HepG2 (cell line): ENCODE measurements around the gene FAM98A. TPM values are rescaled to one million over a fixed set of nuclear protein-coding genes. Genes with fewer than 3 reads are reported as not detected.

Experiments
- ARID2 ChIP-seq: sonication (generic); formaldehyde crosslinking; IDR thresholded peaks from 2 replicates; pipeline ENCODE4 v1.8.1; 2022; ENCODE audit warnings: mild to moderate bottlenecking, missing genetic modification reagents, borderline replicate concordance
- CCDC6 ChIP-seq: sonication (generic); formaldehyde crosslinking; IDR thresholded peaks from 2 replicates; pipeline ENCODE4 v1.8.1; 2022; ENCODE audit warnings: mild to moderate bottlenecking, missing genetic modification reagents, moderate library complexity
- FOXC1 ChIP-seq: sonication (generic); formaldehyde crosslinking; IDR thresholded peaks from 2 replicates; pipeline ENCODE4 v1.8.0; 2022; ENCODE audit warnings: mild to moderate bottlenecking, missing genetic modification reagents, borderline replicate concordance
- FOXK1 ChIP-seq: sonication (generic); formaldehyde crosslinking; IDR thresholded peaks from 2 replicates; pipeline ENCODE4 v1.4.0; 2020; ENCODE audit warnings: low read depth, missing genetic modification reagents, borderline replicate concordance
- FOXO1 ChIP-seq: sonication (generic); formaldehyde crosslinking; IDR thresholded peaks from 2 replicates; pipeline ENCODE4 v1.4.0; 2020; ENCODE audit warnings: missing genetic modification reagents
- GPN1 ChIP-seq: sonication (generic); formaldehyde crosslinking; IDR thresholded peaks from 2 replicates; pipeline ENCODE4 v1.5.1; 2020; ENCODE audit warnings: missing genetic modification reagents, borderline replicate concordance
- PRPF4 ChIP-seq: fragments of 200-400 bp; formaldehyde crosslinking; IDR thresholded peaks from 2 replicates; pipeline ENCODE4 v1.6.1; 2016; ENCODE audit warnings: low read length, low read depth; ENCODE audit not compliant: poor library complexity, severe bottlenecking
- PTBP1 ChIP-seq: fragments of 200-400 bp; formaldehyde crosslinking; IDR thresholded peaks from 2 replicates; pipeline ENCODE4 v1.6.1; 2018; ENCODE audit warnings: low read length, low read depth; ENCODE audit not compliant: poor library complexity, severe bottlenecking
- SMAD3 ChIP-seq: sonication (generic); formaldehyde crosslinking; IDR thresholded peaks from 2 replicates; pipeline ENCODE4 v1.4.0; 2020; ENCODE audit warnings: missing genetic modification reagents
- TCF12 ChIP-seq, 2 experiments: fragments of 450-650 bp in 1 of 2; sonication (generic) in 1 of 2; formaldehyde crosslinking in 1 of 2; IDR thresholded peaks; 2 replicates each; pipeline versions ENCODE4 v1.6.1 to v1.8.0; 2017 to 2022; ENCODE audit warnings: antibody characterized with exemption in 1 of 2, mild to moderate bottlenecking in 1 of 2, missing genetic modification reagents in 1 of 2, moderate library complexity in 1 of 2
- ZBTB1 ChIP-seq: sonication (generic); formaldehyde crosslinking; IDR thresholded peaks from 2 replicates; pipeline ENCODE4 v1.4.0; 2020; ENCODE audit warnings: missing genetic modification reagents, borderline replicate concordance
- ZMYM3 ChIP-seq: sonication (generic); formaldehyde crosslinking; IDR thresholded peaks from 2 replicates; pipeline ENCODE4 v1.5.1; 2020; ENCODE audit warnings: mild to moderate bottlenecking, missing genetic modification reagents
- ZNF230 ChIP-seq: sonication (generic); formaldehyde crosslinking; IDR thresholded peaks from 2 replicates; pipeline ENCODE4 v1.4.0; 2020; ENCODE audit warnings: mild to moderate bottlenecking, missing genetic modification reagents
- ZNF263 ChIP-seq: sonication (generic); formaldehyde crosslinking; IDR thresholded peaks from 2 replicates; pipeline ENCODE4 v1.4.0; 2020; ENCODE audit warnings: missing genetic modification reagents
- ZNF276 ChIP-seq: sonication (generic); formaldehyde crosslinking; IDR thresholded peaks from 2 replicates; pipeline ENCODE4 v1.4.0; 2020; ENCODE audit warnings: mild to moderate bottlenecking, low read depth, missing genetic modification reagents
- ZNF558 ChIP-seq: sonication (generic); formaldehyde crosslinking; IDR thresholded peaks from 2 replicates; pipeline ENCODE4 v1.9.0; 2022; ENCODE audit warnings: mild to moderate bottlenecking, missing genetic modification reagents, borderline replicate concordance
- ZNF724P ChIP-seq: sonication (generic); formaldehyde crosslinking; IDR thresholded peaks from 2 replicates; pipeline ENCODE4 v1.8.0; 2022; ENCODE audit warnings: missing genetic modification reagents, borderline replicate concordance
- ZNF761 ChIP-seq: sonication (generic); formaldehyde crosslinking; conservative IDR thresholded peaks from 2 replicates; pipeline ENCODE4 v1.4.0; 2020; ENCODE audit warnings: mild to moderate bottlenecking, missing genetic modification reagents
- ZNF768 ChIP-seq: sonication (generic); formaldehyde crosslinking; IDR thresholded peaks from 2 replicates; pipeline ENCODE4 v1.4.0; 2020; ENCODE audit warnings: missing genetic modification reagents
- ZNF775 ChIP-seq: sonication (generic); formaldehyde crosslinking; IDR thresholded peaks from 2 replicates; pipeline ENCODE4 v1.4.0; 2020; ENCODE audit warnings: missing genetic modification reagents, mild to moderate bottlenecking, moderate library complexity, borderline replicate concordance
- polyA plus RNA-seq, 8 experiments: library from polyadenylated mRNA; depleted of rRNA in 3 of 8; stranded (reverse) in 7 of 8; unstranded in 1 of 8; fragments of >200 nt; fragmentation: Illumina TruSeq in 4 of 8; extraction: Trizol in 4 of 8; gene quantifications; 2 replicates each; pipeline versions ENCODE4 v1.2.1 to v1.2.3, GENCODE V29; 2011 to 2016; ENCODE audit warnings: low read depth in 4 of 8, missing spikeins in 1 of 8, mixed read lengths in 1 of 8; ENCODE audit not compliant: insufficient read depth in 1 of 8
- total RNA-seq, 5 experiments: library from RNA; depleted of rRNA; stranded (reverse); fragments of >200 nt; fragmentation: Illumina TruSeq; extraction: Trizol; gene quantifications; 2 replicates each; pipeline ENCODE4 v1.2.3, GENCODE V29; 2016; ENCODE audit warnings: low read depth in 1 of 5
- TF ChIP-seq, protein P1 (sequence below): sonication (generic); formaldehyde crosslinking; IDR thresholded peaks from 2 replicates; pipeline ENCODE4 v1.5.0; 2020; ENCODE audit warnings: mild to moderate bottlenecking, missing genetic modification reagents, borderline replicate concordance
- TF ChIP-seq, protein P2 (sequence below): sonication (generic); formaldehyde crosslinking; IDR thresholded peaks from 2 replicates; pipeline ENCODE4 v1.4.0; 2020; ENCODE audit warnings: missing genetic modification reagents, mild to moderate bottlenecking, borderline replicate concordance

The FAM98A gene
- total and polyA plus RNA-seq, 2 of the 13 experiments (the other 11 are each of a cell fraction or from before 2014, with no cell fraction given) = 44.0 to 61.4 TPM

- TF ChIP-seq SMAD3 (CRISPR knock-in tag) = no peak
- TF ChIP-seq, protein P1, sequence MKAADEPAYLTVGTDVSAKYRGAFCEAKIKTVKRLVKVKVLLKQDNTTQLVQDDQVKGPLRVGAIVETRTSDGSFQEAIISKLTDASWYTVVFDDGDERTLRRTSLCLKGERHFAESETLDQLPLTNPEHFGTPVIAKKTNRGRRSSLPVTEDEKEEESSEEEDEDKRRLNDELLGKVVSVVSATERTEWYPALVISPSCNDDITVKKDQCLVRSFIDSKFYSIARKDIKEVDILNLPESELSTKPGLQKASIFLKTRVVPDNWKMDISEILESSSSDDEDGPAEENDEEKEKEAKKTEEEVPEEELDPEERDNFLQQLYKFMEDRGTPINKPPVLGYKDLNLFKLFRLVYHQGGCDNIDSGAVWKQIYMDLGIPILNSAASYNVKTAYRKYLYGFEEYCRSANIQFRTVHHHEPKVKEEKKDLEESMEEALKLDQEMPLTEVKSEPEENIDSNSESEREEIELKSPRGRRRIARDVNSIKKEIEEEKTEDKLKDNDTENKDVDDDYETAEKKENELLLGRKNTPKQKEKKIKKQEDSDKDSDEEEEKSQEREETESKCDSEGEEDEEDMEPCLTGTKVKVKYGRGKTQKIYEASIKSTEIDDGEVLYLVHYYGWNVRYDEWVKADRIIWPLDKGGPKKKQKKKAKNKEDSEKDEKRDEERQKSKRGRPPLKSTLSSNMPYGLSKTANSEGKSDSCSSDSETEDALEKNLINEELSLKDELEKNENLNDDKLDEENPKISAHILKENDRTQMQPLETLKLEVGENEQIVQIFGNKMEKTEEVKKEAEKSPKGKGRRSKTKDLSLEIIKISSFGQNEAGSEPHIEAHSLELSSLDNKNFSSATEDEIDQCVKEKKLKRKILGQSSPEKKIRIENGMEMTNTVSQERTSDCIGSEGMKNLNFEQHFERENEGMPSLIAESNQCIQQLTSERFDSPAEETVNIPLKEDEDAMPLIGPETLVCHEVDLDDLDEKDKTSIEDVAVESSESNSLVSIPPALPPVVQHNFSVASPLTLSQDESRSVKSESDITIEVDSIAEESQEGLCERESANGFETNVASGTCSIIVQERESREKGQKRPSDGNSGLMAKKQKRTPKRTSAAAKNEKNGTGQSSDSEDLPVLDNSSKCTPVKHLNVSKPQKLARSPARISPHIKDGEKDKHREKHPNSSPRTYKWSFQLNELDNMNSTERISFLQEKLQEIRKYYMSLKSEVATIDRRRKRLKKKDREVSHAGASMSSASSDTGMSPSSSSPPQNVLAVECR (CRISPR knock-in tag) = peak; percentile 82
- TF ChIP-seq ZNF263 (CRISPR knock-in tag) = peak; percentile 65; the same call in 1 of the 2 replicates
- 0 out of 2 replicates have a peak, but pooled peaks have one; percentile 28 for TF ChIP-seq ZBTB1 (CRISPR knock-in tag)
- no peak for TF ChIP-seq TCF12 (IDR thresholded peaks at IDR 0.05)
- TF ChIP-seq TCF12 (CRISPR knock-in tag; IDR thresholded peaks at IDR 0.05) = 0 out of 2 replicates have a peak, but pooled peaks have one; percentile 48
- no peak for TF ChIP-seq GPN1 (CRISPR knock-in tag)
- TF ChIP-seq PTBP1 = no peak
- peak; percentile 1; the same call in 1 of the 2 replicates for TF ChIP-seq FOXK1 (CRISPR knock-in tag)
- TF ChIP-seq ZNF558 (CRISPR knock-in tag) = no peak
- TF ChIP-seq ZNF775 (CRISPR knock-in tag) = peak; percentile 84; the same call in 1 of the 2 replicates
- TF ChIP-seq ZNF230 = peak; percentile 77; the same call in 1 of the 2 replicates
- 0 out of 2 replicates have a peak, but pooled peaks have one; percentile 59 for TF ChIP-seq ARID2 (CRISPR knock-in tag)
- TF ChIP-seq ZMYM3 (CRISPR knock-in tag) = no peak
- TF ChIP-seq CCDC6 (CRISPR knock-in tag) = peak; percentile 48; the same call in 1 of the 2 replicates
- 0 out of 2 replicates have a peak, but pooled peaks have one; percentile 87 for TF ChIP-seq ZNF761
- TF ChIP-seq ZNF724P (CRISPR knock-in tag) = no peak; the same call in 1 of the 2 replicates
- TF ChIP-seq PRPF4 = no peak
- TF ChIP-seq FOXC1 = 0 out of 2 replicates have a peak, but pooled peaks have one; percentile 2
- 0 out of 2 replicates have a peak, but pooled peaks have one; percentile 6 for TF ChIP-seq FOXO1 (CRISPR knock-in tag)
- TF ChIP-seq ZNF768 (CRISPR knock-in tag) = 0 out of 2 replicates have a peak, but pooled peaks have one; percentile 8
- TF ChIP-seq ZNF276 (CRISPR knock-in tag) = no peak; the same call in 1 of the 2 replicates
- TF ChIP-seq, protein P2, sequence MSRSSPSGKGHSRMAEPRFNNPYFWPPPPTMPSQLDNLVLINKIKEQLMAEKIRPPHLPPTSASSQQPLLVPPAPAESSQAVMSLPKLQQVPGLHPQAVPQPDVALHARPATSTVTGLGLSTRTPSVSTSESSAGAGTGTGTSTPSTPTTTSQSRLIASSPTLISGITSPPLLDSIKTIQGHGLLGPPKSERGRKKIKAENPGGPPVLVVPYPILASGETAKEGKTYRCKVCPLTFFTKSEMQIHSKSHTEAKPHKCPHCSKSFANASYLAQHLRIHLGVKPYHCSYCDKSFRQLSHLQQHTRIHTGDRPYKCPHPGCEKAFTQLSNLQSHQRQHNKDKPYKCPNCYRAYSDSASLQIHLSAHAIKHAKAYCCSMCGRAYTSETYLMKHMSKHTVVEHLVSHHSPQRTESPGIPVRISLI (CRISPR knock-in tag) = peak; percentile 11; the same call in 1 of the 2 replicates
Observed at GRCh38 chr2:33598561-33599174, 431 bp downstream of the FAM98A start (continued).
